Gastroesophageal sphincter (tissue), 4 donors: ENCODE results near the gene CREB1. TPM values are rescaled to one million over a fixed set of nuclear protein-coding genes. Genes with fewer than 3 reads are reported as not detected.

Experiments used
- ATAC-seq: fragments of 150-250 bp; one replicate; pipeline ENCODE4 v1.9.1; 2016; ENCODE audit warnings: mild to moderate bottlenecking, moderate library complexity
- H3K27ac ChIP-seq, 4 donors: fragments of 200-600 bp; sonication (generic) in 3 of 4; 1 replicate in 3 of 4; 2 replicates in 1 of 4; pipeline ENCODE4 v1.5.1; 2016 to 2019
- H3K27me3 ChIP-seq: fragments of 200-600 bp; sonication (generic); one replicate; pipeline ENCODE4 v1.5.1; 2019
- H3K36me3 ChIP-seq, 2 donors: fragments of 200-600 bp; sonication (generic); one replicate each; pipeline ENCODE4 v1.5.1; 2019; ENCODE audit warnings: control low read depth in 1 of 2
- H3K4me1 ChIP-seq, 3 donors: fragments of 200-600 bp; sonication (generic); 1 replicate in 2 of 3; 2 replicates in 1 of 3; pipeline ENCODE4 v1.5.1; 2016 to 2019; ENCODE audit warnings: control low read depth in 2 of 3
- H3K4me3 ChIP-seq, 2 donors: fragments of 200-600 bp; sonication (generic); one replicate each; pipeline ENCODE4 v1.5.1; 2019; ENCODE audit warnings: mild to moderate bottlenecking in 1 of 2, moderate library complexity in 1 of 2
- H3K9me3 ChIP-seq, 3 donors: fragments of 200-600 bp; sonication (generic); one replicate each; pipeline ENCODE4 v1.5.1; 2017 to 2019; ENCODE audit warnings: control low read depth in 2 of 3
- EP300 ChIP-seq: sonication (generic); formaldehyde crosslinking; IDR thresholded peaks from one replicate; pipeline ENCODE4 v1.6.1; 2017; ENCODE audit warnings: antibody characterized with exemption, mild to moderate bottlenecking
- POLR2A ChIP-seq, 2 donors: fragments of 450-650 bp; IDR thresholded peaks; one replicate each; pipeline ENCODE4 v1.6.1; 2017; ENCODE audit warnings: antibody characterized with exemption in 2 of 2, mild to moderate bottlenecking in 2 of 2, moderate library complexity in 1 of 2
- POLR2AphosphoS5 ChIP-seq: sonication (generic); formaldehyde crosslinking; IDR thresholded peaks from one replicate; pipeline ENCODE4 v1.6.1; 2017; ENCODE audit warnings: antibody characterized with exemption
- WGBS, 2 donors: methylation state at CpG; one replicate each; pipeline ENCODE4 v1.1.5; 2018; ENCODE audit warnings: low coverage in 1 of 2; 5-methylcytosine and 5-hydroxymethylcytosine counted together
- total RNA-seq, 4 donors: library from RNA; depleted of rRNA; stranded (reverse); fragments of >200 nt; gene quantifications; one replicate each; pipeline ENCODE4 v1.1.0, GENCODE V29; 2016
- TF ChIP-seq, protein P1 (sequence below), 4 experiments: fragments of 200-600 bp in 2 of 4; fragments of 450-650 bp in 2 of 4; sonication (generic) in 1 of 4; IDR thresholded peaks; one replicate each; pipeline ENCODE4 v1.5.1; 2017 to 2019; ENCODE audit warnings: antibody characterized with exemption in 4 of 4, mild to moderate bottlenecking in 2 of 4, moderate library complexity in 2 of 4

Gene CREB1
- total RNA-seq, 4 donors from 2014 or later: 46.0 to 60.2 (median 57.5) TPM

DNA sequence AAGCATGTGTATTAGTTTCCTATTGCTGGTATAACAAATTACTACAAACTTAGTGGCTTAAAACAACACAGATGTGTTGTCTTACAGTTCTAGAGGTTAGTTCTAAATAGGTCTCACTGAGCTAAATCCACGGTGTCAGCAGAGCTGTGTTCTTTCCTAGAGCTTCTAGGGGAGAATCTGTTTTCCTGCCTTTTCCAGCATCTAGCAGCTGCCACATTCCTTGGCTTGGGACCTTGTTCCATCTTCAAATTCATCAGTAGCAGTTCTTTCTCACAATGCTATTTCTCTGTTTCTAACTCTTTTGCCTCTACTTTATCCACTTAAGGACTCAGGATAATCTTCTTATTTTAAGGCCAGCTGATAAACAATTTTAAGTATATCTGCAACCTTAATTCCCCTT lies 32.2 kb upstream of the CREB1 start:
- no peak for ATAC-seq
- Histone ChIP-seq H3K27me3 (no peaks in the 10 kb centered on the region), H3K4me1 (peaks cover 0 to 7% (median 0%) of the 10 kb centered on the region in 3 donors), H3K9me3 (no peaks in the 10 kb centered on the region), H3K27ac (no peak overlapping the region), H3K36me3 (no peaks in the 10 kb centered on the region), H3K4me3 (no peak overlapping the region)
- WGBS, 2 donors: 42 to 69% methylated on average over 1 of the region's 1 CpG
- no peak for TF ChIP-seq EP300
- no peak for TF ChIP-seq POLR2A (IDR thresholded peaks at IDR 0.05)

DNA sequence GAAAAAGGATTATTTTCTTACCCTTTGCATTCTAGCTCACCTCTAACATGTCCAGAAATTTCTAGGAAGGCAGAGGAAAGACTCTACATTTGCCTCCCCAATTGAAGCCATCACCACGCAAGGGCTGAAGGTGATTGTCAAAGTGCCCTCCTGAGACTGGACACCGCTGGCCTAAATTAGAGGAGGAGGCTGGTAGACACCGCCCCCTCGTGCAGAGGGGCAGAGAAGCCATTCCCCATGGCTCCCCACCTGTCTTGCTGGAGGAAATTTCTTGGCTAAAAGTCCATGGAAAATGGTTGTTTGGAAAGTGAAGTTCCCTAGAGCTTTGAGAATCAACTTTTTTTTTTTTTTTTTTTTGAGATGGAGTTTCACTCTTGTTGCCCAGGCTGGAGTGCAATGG lies 31.3 kb upstream of the CREB1 start:
- TF ChIP-seq EP300 (no peak), POLR2A (IDR thresholded peaks at IDR 0.05) (no peak), POLR2AphosphoS5 (no peak)
- TF ChIP-seq, protein P1, sequence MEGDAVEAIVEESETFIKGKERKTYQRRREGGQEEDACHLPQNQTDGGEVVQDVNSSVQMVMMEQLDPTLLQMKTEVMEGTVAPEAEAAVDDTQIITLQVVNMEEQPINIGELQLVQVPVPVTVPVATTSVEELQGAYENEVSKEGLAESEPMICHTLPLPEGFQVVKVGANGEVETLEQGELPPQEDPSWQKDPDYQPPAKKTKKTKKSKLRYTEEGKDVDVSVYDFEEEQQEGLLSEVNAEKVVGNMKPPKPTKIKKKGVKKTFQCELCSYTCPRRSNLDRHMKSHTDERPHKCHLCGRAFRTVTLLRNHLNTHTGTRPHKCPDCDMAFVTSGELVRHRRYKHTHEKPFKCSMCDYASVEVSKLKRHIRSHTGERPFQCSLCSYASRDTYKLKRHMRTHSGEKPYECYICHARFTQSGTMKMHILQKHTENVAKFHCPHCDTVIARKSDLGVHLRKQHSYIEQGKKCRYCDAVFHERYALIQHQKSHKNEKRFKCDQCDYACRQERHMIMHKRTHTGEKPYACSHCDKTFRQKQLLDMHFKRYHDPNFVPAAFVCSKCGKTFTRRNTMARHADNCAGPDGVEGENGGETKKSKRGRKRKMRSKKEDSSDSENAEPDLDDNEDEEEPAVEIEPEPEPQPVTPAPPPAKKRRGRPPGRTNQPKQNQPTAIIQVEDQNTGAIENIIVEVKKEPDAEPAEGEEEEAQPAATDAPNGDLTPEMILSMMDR (IDR thresholded peaks at IDR 0.05): no peak
- Histone ChIP-seq H3K27ac (peak overlapping the region in 1 of 4 donors; percentile 12), H3K27me3 (no peaks in the 10 kb centered on the region), H3K36me3 (no peaks in the 10 kb centered on the region), H3K9me3 (no peaks in the 10 kb centered on the region), H3K4me3 (no peak overlapping the region), H3K4me1 (peaks cover 0 to 11% (median 0%) of the 10 kb centered on the region in 3 donors)
- 76% methylated on average over 3 of the region's 4 CpGs; no CpG with 5 or more reads in 1 of the 2 donors for whole genome bisulfite sequencing, 2 donors
- no peak for ATAC-seq

DNA sequence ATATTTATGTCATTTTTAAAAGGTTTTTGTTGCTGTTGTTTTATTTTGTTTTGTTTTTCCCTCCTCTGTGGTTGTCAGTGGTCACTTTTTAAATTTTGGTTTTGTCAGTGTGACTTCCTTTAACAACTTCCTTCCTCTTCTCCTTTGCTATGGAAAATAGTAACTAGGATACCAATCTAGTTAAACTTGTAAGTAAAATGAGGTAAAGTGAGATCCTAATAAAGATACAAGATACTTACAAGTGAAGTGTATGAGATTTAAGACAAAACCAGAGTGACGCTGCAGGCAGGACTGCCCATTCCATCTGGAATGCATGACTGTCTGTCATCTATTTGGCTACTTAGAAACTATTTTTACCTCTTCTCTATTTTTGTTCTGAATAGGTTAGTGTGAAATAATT lies 30.6 kb upstream of the CREB1 start:
- Histone ChIP-seq H3K4me3 (no peak overlapping the region), H3K9me3 (no peaks in the 10 kb centered on the region), H3K36me3 (no peaks in the 10 kb centered on the region), H3K4me1 (peaks cover 0 to 17% (median 0%) of the 10 kb centered on the region in 3 donors), H3K27ac (no peak overlapping the region), H3K27me3 (no peaks in the 10 kb centered on the region)
- no peak for ATAC-seq
- WGBS, 2 donors: 25 to 39% methylated on average over 1 of the region's 1 CpG
- TF ChIP-seq POLR2A (IDR thresholded peaks at IDR 0.05) (no peak), EP300 (no peak), POLR2AphosphoS5 (no peak)
- TF ChIP-seq, protein P1 (IDR thresholded peaks at IDR 0.05): no peak

DNA sequence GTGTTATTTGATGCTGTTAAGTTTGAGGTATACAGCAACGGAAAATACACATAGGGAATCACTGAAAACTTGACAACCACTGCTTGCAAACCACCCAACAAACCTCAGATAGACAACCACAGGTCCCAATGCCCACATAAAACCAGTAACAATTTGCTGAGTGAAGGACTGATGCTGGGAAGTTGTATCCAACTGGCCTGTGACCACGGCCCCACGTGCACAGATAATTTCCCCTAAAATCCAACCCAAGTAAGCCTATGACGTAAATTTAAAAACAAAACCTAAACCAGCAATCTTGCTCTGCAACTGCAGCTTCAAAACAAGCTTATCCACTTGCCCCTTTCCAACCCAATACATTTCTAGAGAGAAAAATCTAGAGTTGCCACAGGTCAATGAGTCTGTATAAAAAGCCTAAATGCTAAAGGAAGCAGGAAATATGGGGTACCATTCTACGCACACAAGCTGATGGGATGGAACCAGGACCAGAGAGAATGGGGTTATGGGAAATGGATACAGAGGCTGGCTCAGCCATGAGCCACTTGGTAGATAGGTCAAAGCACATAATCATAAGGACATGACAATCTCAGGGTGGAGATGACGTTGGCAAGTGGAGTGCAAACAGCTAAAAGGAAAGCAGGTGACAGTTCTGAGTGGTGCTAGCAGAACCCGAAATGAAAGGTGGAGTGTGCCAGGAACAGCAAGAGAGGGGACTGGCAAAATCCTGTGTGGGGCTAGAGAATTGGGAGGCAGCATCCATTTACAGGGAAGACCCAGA lies 27.8 kb upstream of the CREB1 start:
- Histone ChIP-seq H3K4me1 (peaks cover 7 to 42% (median 11%) of the 10 kb centered on the region in 3 donors), H3K27ac (no peak overlapping the region), H3K36me3 (no peaks in the 10 kb centered on the region), H3K9me3 (no peaks in the 10 kb centered on the region), H3K4me3 (no peak overlapping the region), H3K27me3 (no peaks in the 10 kb centered on the region)
- no peak for TF ChIP-seq EP300
- no peak for TF ChIP-seq POLR2A (IDR thresholded peaks at IDR 0.05)
- TF ChIP-seq, protein P1 (IDR thresholded peaks at IDR 0.05): no peak
- TF ChIP-seq POLR2AphosphoS5: no peak
- WGBS, 2 donors: 87 to 92% methylated on average over 6 to 7 of the region's 7 CpGs
- no peak for ATAC-seq

DNA sequence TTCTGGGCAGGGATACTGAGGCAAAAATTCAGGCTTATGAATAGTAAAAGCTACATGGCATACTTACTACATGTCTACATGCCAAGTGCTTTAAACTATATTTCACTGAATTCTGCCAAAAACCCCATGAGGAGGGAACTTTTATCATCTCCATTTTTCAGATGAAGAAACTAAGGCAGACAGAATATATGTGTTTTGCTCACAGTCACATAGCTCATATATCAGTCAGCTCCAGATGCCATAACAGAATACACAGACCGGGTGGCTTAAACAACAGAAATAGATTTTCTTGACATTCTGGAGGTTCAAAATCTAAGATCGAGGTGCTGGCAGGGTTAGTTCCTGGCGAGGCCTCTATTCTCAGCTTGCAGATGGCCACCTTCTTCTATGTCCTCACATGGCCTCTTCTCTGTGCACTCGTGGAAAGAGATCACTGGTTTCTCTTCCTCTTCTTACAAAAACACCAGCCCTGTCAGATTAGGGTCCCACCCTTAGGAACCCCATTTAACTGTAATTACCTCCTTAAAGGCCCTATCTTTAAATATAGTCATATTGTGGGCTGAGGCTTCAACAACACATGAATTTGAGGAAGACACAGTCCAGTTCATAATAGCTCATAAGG lies 27.1 kb upstream of the CREB1 start:
- peaks cover 7 to 42% (median 11%) of the 10 kb centered on the region in 3 donors for H3K4me1 ChIP-seq
- no peaks in the 10 kb centered on the region for H3K27me3 ChIP-seq
- ATAC-seq: peak; percentile 33
- TF ChIP-seq POLR2AphosphoS5 (no peak), POLR2A (IDR thresholded peaks at IDR 0.05) (no peak), EP300 (no peak)
- TF ChIP-seq, protein P1 (IDR thresholded peaks at IDR 0.05): no peak
- WGBS, 2 donors: 42 to 56% methylated on average over 3 to 4 of the region's 4 CpGs
- H3K36me3 ChIP-seq: no peaks in the 10 kb centered on the region
- no peaks in the 10 kb centered on the region for H3K9me3 ChIP-seq
- no peak overlapping the region for H3K4me3 ChIP-seq
- no peak overlapping the region for H3K27ac ChIP-seq
